MCF 10A (cell line): ENCODE results near the gene TRMT61B. TPM values are rescaled to one million over a fixed set of nuclear protein-coding genes. Genes with fewer than 3 reads are reported as not detected.

Experiments used
- BruUV-seq: library from RNA; stranded (reverse); fragments of 400-500 nt; replicated peaks from 2 replicates; lab custom pipeline; 2021; lab: Mats Ljungman, UMichigan
- CTCF ChIA-PET: fragments of 300-600 bp; sonication (Branson Sonifier 250); formaldehyde crosslinking; extraction: SDS; loops from one replicate; lab custom pipeline; 2021; ENCODE audit warnings: antibody characterized with exemption, inconsistent platforms; lab: Yijun Ruan, JAX
- POLR2A ChIA-PET: fragments of 300-600, 350-650 bp; sonication (Branson Sonifier 250); formaldehyde crosslinking; extraction: SDS; loops from one replicate; lab custom pipeline; 2020; ENCODE audit warnings: antibody characterized with exemption, inconsistent platforms; lab: Yijun Ruan, JAX
- DNase-seq: peaks from one replicate; pipeline ENCODE4 v3.0.0-alpha.2; 2018; ENCODE audit not compliant: unreplicated experiment
- H3K27ac Mint-ChIP-seq: one replicate; pipeline ENCODE4 v1.8.0; 2022; ENCODE audit warnings: mild to moderate bottlenecking, low read depth, mixed read lengths; ENCODE audit not compliant: unreplicated experiment
- H3K27me3 Mint-ChIP-seq: one replicate; pipeline ENCODE4 v1.8.0; 2022; ENCODE audit warnings: mixed read lengths; ENCODE audit not compliant: insufficient read depth, unreplicated experiment
- H3K36me3 Mint-ChIP-seq: one replicate; pipeline ENCODE4 v1.8.0; 2022; ENCODE audit warnings: mild to moderate bottlenecking, moderate library complexity, mixed read lengths; ENCODE audit not compliant: insufficient read depth, unreplicated experiment
- H3K4me1 Mint-ChIP-seq: one replicate; pipeline ENCODE4 v1.8.0; 2022; ENCODE audit warnings: mixed read lengths; ENCODE audit not compliant: insufficient read depth, unreplicated experiment
- H3K4me3 Mint-ChIP-seq: one replicate; pipeline ENCODE4 v1.8.0; 2022; ENCODE audit warnings: mild to moderate bottlenecking, moderate library complexity, mixed read lengths; ENCODE audit not compliant: unreplicated experiment
- H3K9me3 Mint-ChIP-seq: one replicate; pipeline ENCODE4 v1.8.0; 2022; ENCODE audit warnings: mixed read lengths; ENCODE audit not compliant: unreplicated experiment
- intact Hi-C: fragments of 100-400 bp; cut with micrococcal nuclease; formaldehyde crosslinking; loops from 2 replicates; pipeline ENCODE4 v1.14.1; 2022
- total RNA-seq: library from RNA; stranded (reverse); gene quantifications from 2 replicates; pipeline ENCODE4 v1.2.3, GENCODE V29; 2022
- TF ChIP-seq, protein P1 (sequence below): fragments of 200-600 bp; IDR thresholded peaks from one replicate; pipeline ENCODE4 v1.8.0; 2022; ENCODE audit warnings: antibody characterized with exemption, mild to moderate bottlenecking; ENCODE audit not compliant: unreplicated experiment

The TRMT61B gene
- total RNA-seq, 1 experiment from 2014 or later, result 10.4 TPM

DNA sequence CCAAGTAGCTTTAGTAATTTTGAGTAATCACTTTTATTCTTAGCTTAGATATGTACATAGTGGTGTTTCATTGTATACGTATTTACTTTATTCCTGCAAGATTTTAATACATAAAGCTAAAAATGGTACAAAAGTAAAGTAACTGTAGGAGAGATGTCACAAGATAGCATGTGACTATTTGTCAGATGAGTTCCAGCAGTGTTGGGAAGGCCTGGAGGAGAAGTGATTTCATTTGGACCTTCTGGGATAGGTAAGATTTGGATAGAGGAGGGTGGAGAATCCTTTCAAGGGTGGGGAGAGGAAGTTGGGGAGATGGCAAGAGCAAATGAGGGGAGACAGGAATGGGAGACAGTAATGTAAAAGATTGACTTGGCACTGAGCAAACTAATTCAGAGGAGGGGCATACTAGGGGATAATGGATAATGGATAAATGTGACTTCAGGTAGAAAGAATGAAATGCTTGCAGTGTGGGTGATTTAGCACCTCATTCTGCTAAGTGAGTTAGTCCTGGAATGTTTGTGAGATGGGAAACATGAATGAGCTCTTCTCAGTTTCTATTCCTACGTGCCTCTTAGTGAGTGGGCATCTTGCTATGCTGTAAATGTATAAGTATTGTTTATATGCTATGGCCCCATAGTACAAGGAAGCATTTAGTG is 34.8 kb upstream of the TRMT61B start:
- no peaks in the 10 kb centered on the region for H3K27me3 Mint-ChIP-seq
- BruUV-seq, result no TSS peak
- no peak overlapping the region for H3K4me3 Mint-ChIP-seq
- no peaks in the 10 kb centered on the region for H3K9me3 Mint-ChIP-seq
- ChIA-PET POLR2A (interaction anchor here (0.7 to 4.6 kb wide), 5 partner anchors 9 to 338 kb away, joined by 3 to 56 read pairs (median 9); partner anchors contain the start of genes TRMT61B and WDR43), CTCF (interaction anchor here (0.7 kb wide), 1 partner anchor 83 kb away, joined by 3 read pairs; no protein-coding TSS in a partner anchor)
- intact Hi-C loops, result no loop called here
- H3K4me1 Mint-ChIP-seq, result peaks cover 25% of the 10 kb centered on the region
- peaks cover 84% of the 10 kb centered on the region for H3K36me3 Mint-ChIP-seq
- TF ChIP-seq, protein P1, sequence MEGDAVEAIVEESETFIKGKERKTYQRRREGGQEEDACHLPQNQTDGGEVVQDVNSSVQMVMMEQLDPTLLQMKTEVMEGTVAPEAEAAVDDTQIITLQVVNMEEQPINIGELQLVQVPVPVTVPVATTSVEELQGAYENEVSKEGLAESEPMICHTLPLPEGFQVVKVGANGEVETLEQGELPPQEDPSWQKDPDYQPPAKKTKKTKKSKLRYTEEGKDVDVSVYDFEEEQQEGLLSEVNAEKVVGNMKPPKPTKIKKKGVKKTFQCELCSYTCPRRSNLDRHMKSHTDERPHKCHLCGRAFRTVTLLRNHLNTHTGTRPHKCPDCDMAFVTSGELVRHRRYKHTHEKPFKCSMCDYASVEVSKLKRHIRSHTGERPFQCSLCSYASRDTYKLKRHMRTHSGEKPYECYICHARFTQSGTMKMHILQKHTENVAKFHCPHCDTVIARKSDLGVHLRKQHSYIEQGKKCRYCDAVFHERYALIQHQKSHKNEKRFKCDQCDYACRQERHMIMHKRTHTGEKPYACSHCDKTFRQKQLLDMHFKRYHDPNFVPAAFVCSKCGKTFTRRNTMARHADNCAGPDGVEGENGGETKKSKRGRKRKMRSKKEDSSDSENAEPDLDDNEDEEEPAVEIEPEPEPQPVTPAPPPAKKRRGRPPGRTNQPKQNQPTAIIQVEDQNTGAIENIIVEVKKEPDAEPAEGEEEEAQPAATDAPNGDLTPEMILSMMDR, result no peak
- H3K27ac Mint-ChIP-seq, result peak overlapping the region; percentile 0
- no peak for DNase-seq

DNA sequence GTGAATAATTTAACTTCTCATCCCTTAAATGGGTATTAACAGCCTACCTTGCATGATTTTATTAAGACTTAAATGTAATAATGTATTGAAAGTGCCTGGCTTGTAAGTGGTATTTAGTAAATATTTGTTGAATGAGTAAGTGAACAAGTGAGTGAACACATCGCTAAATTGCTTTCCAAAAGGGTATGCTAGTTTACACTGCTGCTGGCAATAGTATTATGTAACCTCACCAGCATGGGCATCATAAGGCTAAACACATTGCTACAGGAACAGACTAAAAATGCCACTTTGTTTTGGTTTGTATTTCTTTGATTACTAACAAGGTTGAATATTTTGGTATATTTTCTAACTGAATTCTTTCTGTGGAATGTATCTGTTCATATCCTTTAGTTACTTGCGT is 34.2 kb upstream of the TRMT61B start:
- H3K9me3 Mint-ChIP-seq, result no peaks in the 10 kb centered on the region
- intact Hi-C loops, result no loop called here
- CTCF ChIA-PET, result interaction anchor here (0.7 kb wide), 1 partner anchor 83 kb away, joined by 3 read pairs; no protein-coding TSS in a partner anchor
- no peaks in the 10 kb centered on the region for H3K27me3 Mint-ChIP-seq
- peaks cover 27% of the 10 kb centered on the region for H3K4me1 Mint-ChIP-seq
- no peak overlapping the region for H3K27ac Mint-ChIP-seq
- POLR2A ChIA-PET, result interaction anchor here (0.7 to 4.6 kb wide), 5 partner anchors 9 to 337 kb away, joined by 3 to 56 read pairs (median 9); partner anchors contain the start of genes TRMT61B and WDR43
- H3K36me3 Mint-ChIP-seq, result peaks cover 78% of the 10 kb centered on the region
- TF ChIP-seq, protein P1, result no peak
- peak; percentile 36 for DNase-seq
- no peak overlapping the region for H3K4me3 Mint-ChIP-seq
- BruUV-seq, result no TSS peak

DNA sequence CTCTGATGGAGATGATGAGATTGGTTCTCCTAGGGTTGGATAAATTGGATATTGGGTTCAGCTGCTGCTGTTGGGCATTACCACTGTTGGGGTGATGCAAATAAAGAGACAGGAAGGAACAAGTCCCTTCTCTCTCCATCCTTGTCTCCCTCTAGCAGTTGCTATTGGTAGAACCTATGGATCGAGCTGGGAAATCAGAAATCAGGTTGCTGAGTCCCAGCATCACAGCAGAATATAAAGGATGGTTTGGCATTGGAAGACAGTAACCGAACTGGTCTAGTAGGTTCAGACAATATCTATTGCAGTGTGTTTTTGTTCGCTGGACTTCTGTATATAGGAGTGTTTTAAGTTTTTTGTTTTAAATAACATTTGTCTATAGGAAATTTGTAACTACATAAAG is 32.5 kb upstream of the TRMT61B start:
- intact Hi-C loops, result no loop called here
- Mint-ChIP-seq H3K36me3 (peaks cover 62% of the 10 kb centered on the region), H3K27ac (no peak overlapping the region), H3K9me3 (no peaks in the 10 kb centered on the region), H3K4me1 (peaks cover 39% of the 10 kb centered on the region), H3K27me3 (no peaks in the 10 kb centered on the region), H3K4me3 (no peak overlapping the region)
- TF ChIP-seq, protein P1, result no peak
- BruUV-seq, result no TSS peak
- ChIA-PET POLR2A (interaction anchor here (0.6 to 1.2 kb wide), 3 partner anchors 19 to 397 kb away, joined by 3 read pairs; partner anchors contain the start of gene TRMT61B), CTCF (interaction anchor here (0.7 kb wide), 2 partner anchors 139 to 1049 kb away, joined by 3 to 4 read pairs; no protein-coding TSS in a partner anchor)
- no peak for DNase-seq

DNA sequence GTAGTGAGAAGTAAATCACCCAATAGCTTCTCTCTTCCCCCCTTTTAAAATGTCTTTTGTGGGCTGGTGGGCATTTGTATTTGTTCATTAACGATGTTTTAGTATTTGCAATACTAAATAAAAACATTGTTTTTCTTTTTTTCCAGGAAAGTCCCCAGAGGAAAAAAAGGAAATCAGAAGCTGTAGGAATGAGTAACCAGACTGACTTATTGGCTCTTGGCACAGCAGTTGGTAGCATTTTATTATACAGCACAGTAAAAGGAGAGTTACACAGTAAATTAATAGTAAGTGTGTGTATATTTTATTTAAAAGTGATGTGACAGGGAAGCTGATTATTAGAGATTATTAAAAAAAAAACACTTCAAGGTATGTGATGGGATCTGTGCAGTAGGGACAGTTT is 31.7 kb upstream of the TRMT61B start:
- no peak for DNase-seq
- Mint-ChIP-seq H3K4me3 (no peak overlapping the region), H3K36me3 (peaks cover 60% of the 10 kb centered on the region), H3K27me3 (no peaks in the 10 kb centered on the region), H3K27ac (peak overlapping the region; percentile 33), H3K9me3 (no peaks in the 10 kb centered on the region), H3K4me1 (peaks cover 44% of the 10 kb centered on the region)
- intact Hi-C loops, result no loop called here
- TF ChIP-seq, protein P1, result no peak
- ChIA-PET CTCF (interaction anchor here (0.6 to 0.7 kb wide), 4 partner anchors 34 to 1050 kb away, joined by 3 to 4 read pairs (median 4); no protein-coding TSS in a partner anchor), POLR2A (interaction anchor here (0.6 to 1.2 kb wide), 5 partner anchors 14 to 397 kb away, joined by 3 to 5 read pairs (median 3); partner anchors contain the start of gene TRMT61B)
- BruUV-seq, result no TSS peak
